ENCODE results near the gene LSM3. TPM values are rescaled to one million over a fixed set of nuclear protein-coding genes. Genes with fewer than 3 reads are reported as not detected.
A peak's percentile ranks its signal among the peaks of the same experiment; 100 is the strongest.

LSM3 gene
- polyA plus RNA-seq, 3 donors from 2014 or later: 28.3 to 38.3 (median 31.5) TPM

DNA sequence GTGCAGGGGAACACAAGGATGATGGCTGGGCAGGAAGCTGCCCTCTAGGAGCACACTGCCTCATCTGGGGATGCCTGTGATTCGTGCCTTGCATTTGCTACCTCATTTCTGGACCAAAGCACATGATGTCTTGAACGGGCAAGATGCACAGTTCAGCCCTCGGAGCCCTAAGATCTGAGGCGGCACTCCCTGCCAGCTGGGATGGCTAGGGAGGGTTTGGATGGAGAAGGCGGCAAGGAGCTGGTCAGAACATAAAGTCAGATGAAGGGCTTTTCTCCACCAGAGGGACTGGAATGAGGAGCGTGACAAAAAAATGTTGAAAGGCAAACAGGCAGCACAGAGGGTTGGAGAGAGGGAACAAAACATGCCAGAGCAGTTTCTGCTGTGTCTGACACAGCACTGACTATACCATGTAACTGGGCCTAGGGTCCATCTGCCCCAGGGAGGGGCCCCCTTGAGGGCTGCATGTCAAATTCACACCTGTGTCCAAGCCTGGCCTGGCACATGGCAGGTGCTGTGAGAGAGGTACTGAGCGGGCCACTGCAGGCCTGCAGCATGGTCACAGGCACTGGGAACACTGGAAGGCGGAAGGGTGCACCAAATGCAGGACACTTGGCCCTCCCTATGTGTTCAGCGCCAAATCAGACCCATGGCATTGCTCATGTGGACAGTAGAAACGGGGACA is 32.1 kb upstream of the LSM3 start:
- Mint-ChIP-seq H3K4me3 (no peak overlapping the region), H3K27me3 (ENCODE audit: low read depth in 3 of 3) (peaks cover 15 to 27% (median 25%) of the 10 kb centered on the region in 3 donors), H3K27ac (peak overlapping the region; percentile 95 to 100 (median 99)), H3K4me1 (peaks cover 39 to 48% of the 10 kb centered on the region in 2 donors), H3K9me3 (no peaks in the 10 kb centered on the region), H3K36me3 (peaks cover 7 to 34% (median 12%) of the 10 kb centered on the region in 3 donors)
- DNase-seq: no peak

DNA sequence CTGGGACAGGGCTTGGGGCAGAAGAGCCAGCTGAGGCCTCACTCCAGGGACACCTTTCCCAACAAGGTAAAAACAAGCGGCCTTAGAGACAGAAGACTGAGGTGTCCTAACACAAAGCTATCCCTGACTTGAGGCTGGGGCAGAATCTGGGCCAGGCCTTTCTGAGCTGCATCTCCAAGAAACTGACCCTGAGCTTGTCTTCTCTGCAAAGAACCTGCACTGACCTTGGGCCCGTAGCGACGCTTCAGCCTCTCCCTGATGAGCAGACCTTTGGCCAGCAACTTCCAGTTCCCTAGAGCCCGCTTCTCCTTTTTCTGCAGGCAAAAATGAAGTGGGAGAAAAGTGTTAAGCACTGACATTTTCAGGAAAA is 31.6 kb upstream of the LSM3 start:
- peaks cover 34 to 42% of the 10 kb centered on the region in 2 donors for H3K4me1 Mint-ChIP-seq
- peak overlapping the region in 1 of 5 donors; percentile 36 for H3K4me3 Mint-ChIP-seq
- peaks cover 15 to 27% (median 25%) of the 10 kb centered on the region in 3 donors for H3K27me3 Mint-ChIP-seq (ENCODE audit: low read depth in 3 of 3)
- H3K9me3 Mint-ChIP-seq: no peaks in the 10 kb centered on the region
- peaks cover 7 to 30% (median 8%) of the 10 kb centered on the region in 3 donors for H3K36me3 Mint-ChIP-seq
- peak overlapping the region; percentile 85 to 100 (median 97) for H3K27ac Mint-ChIP-seq
- DNase-seq: no peak

DNA sequence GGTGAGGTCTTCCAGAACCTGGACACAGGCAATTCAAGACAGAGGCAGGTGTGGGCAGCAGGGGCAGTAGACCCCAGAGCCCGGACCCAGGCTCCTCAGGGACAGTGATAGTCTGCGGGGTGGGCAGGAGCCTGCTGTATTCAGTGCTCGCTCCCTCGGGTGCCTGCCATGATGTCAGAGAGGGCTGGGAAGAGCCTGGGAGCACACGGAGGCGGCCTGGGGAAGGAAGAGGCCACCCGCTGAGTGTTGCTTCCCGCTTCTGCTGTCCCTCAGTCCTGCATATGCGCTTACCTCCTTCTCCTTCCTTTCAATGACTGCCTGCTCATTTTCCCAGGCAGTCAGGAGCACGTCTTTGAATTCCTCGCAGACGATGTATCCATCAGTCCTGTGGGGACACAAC is 31.0 kb upstream of the LSM3 start:
- H3K36me3 Mint-ChIP-seq: peaks cover 7 to 36% (median 14%) of the 10 kb centered on the region in 3 donors
- H3K27ac Mint-ChIP-seq: peak overlapping the region; percentile 85 to 100 (median 97)
- H3K27me3 Mint-ChIP-seq (ENCODE audit: low read depth in 3 of 3): peaks cover 13 to 21% (median 21%) of the 10 kb centered on the region in 3 donors
- H3K4me1 Mint-ChIP-seq: peaks cover 28 to 37% of the 10 kb centered on the region in 2 donors
- no peak overlapping the region for H3K4me3 Mint-ChIP-seq
- no peaks in the 10 kb centered on the region for H3K9me3 Mint-ChIP-seq
- no peak for DNase-seq

DNA sequence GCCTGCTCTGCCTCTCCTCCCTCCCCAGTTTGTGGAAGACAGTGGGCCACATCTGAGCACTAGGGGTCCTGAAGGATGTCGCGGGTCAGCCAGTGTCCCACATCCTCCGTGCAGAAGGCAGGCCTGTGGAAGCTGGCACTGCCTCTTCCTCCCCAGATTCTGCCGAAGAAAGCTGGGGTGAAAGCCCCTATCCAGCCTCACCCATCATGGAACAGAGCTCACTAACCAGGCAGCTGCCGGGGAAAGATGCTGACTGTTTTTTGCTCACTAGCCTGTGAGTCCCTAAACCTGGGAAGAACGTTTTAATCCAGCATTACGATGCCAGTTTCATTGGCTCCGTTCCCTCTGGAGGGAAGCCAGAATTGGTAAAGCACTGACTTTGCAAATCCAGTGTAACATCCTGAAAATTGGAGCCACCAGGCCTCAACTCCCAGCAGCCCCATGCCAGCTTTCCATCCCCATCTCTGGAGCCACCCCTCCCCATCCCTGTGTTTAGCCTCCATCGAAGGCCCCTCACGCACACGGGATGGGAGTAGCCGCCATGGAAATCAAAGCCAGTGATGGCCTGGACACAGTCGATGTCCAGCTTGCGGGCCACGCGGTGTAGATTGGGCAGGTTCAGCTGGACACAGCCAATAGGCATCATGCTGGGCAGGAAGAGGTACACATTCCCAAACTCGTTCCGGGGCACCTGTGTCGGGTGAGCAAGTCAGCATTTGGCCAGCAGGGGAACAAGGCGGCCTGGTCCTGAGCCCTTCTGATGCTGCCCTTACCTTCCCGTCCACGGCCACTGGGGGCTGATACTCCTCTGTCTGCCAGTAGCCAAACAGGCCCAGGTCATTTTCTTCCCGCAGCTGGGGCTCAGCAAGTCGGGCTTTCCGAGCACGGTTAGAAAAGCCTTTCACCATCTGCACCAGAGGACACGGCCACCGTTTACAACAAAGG is 30.3 kb upstream of the LSM3 start:
- Mint-ChIP-seq H3K4me1 (peaks cover 21 to 30% of the 10 kb centered on the region in 2 donors), H3K36me3 (peaks cover 7 to 38% (median 16%) of the 10 kb centered on the region in 3 donors), H3K27ac (peak overlapping the region in 5 of 6 donors; percentile 85 to 99 (median 95)), H3K27me3 (ENCODE audit: low read depth in 3 of 3) (peaks cover 8 to 16% (median 16%) of the 10 kb centered on the region in 3 donors), H3K9me3 (no peaks in the 10 kb centered on the region), H3K4me3 (no peak overlapping the region)
- DNase-seq: no peak

DNA sequence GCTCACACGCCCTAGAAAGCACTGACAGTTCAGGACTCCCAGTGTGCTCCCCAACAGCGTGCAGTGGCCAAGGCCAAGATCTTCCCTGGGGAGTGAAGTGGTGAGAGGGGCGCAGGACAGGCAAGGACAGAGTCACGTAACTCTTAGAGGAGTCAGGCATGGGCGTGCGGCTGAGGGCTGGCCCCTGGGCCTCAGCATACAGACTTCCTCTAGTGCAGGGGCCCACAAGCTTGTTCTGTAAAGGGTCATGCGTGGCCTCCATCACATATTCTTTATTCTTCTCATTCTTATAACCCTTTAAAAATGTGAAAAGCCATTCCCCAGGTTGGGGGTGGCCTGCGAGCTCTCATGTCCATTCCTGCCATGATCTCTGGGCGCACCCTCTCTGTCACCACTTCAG is 28.5 kb upstream of the LSM3 start:
- Mint-ChIP-seq H3K4me3 (no peak overlapping the region), H3K27ac (peak overlapping the region in 5 of 6 donors; percentile 23 to 88 (median 51)), H3K36me3 (peaks cover 17 to 44% (median 21%) of the 10 kb centered on the region in 3 donors), H3K9me3 (no peaks in the 10 kb centered on the region), H3K27me3 (ENCODE audit: low read depth in 3 of 3) (peaks cover 0 to 7% (median 2%) of the 10 kb centered on the region in 3 donors), H3K4me1 (peaks cover 4 to 12% of the 10 kb centered on the region in 2 donors)
- DNase-seq: no peak

DNA sequence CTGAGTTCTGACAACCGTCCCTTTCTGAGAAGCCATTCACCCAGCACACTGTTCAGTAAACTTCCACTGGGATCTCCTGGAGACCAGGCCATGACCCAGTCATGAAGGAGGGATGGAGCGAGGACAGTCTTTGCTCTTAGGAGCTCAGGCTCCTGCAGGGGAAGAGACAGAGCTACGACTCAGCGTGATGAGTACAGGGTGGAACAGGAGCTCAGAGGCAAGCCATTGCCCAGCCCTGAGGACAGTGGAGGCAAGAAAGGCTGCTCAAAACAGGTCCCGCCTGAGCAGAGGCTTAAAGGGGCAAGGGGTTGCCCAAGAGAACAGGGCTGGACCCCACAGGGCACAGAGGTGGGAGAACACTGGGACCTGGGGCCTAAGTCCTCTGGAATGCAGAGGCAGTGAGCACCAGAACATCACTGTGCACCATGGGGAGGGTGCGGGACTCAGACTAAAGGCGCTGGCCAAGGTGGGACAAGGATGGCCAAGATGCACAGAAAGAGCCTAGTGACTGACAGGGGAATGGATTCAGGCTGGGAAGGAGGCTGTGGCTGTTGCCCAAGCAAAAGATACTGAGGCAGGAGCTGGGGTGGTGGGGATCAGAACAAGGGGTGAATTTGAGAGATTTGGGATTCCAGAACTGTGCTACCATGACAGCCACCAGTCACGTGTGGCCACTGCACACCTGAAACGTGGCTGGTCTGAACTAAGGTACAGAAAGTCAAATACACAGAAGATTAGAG is 28.0 kb upstream of the LSM3 start:
- no peak for DNase-seq
- no peak overlapping the region for H3K4me3 Mint-ChIP-seq
- H3K27me3 Mint-ChIP-seq (ENCODE audit: low read depth in 3 of 3): peaks cover 0 to 7% (median 2%) of the 10 kb centered on the region in 3 donors
- H3K9me3 Mint-ChIP-seq: no peaks in the 10 kb centered on the region
- peaks cover 0 to 6% of the 10 kb centered on the region in 2 donors for H3K4me1 Mint-ChIP-seq
- peak overlapping the region in 4 of 6 donors; percentile 23 to 88 (median 75) for H3K27ac Mint-ChIP-seq
- H3K36me3 Mint-ChIP-seq: peaks cover 17 to 40% (median 21%) of the 10 kb centered on the region in 3 donors

DNA sequence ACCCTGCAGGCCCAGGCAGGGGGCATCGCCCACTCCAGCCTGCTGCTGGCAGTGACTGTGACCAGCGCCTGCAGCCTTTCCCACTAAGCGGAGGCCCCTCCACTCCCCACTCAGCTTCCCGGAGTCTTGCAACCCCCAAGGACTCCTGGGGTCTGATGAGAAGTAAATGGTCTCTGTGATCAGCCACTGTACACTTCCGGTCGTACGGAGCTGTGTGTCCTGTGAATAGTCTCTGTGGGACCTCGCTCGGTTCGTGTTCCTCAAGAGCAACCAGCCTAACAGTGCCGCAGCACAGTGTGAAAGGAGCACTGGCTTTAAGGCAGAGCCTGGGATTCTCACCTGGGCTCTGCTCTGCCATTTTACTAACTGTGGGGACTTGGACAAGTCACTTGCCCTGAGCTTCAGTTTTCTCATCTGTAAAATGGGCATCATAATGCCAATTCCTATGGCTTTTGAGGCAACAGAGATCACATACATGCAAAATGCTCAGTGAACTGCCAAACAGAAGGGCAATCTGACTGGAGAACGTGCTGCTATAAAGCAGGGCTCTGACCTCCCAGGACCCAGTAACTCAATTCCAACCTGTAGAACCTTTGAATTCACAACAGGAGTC is 27.0 kb upstream of the LSM3 start:
- H3K9me3 Mint-ChIP-seq: no peaks in the 10 kb centered on the region
- peaks cover 0 to 2% of the 10 kb centered on the region in 2 donors for H3K4me1 Mint-ChIP-seq
- peak overlapping the region in 1 of 6 donors; percentile 29 for H3K27ac Mint-ChIP-seq
- no peak for DNase-seq
- peaks cover 18 to 44% (median 26%) of the 10 kb centered on the region in 3 donors for H3K36me3 Mint-ChIP-seq
- H3K4me3 Mint-ChIP-seq: no peak overlapping the region
- H3K27me3 Mint-ChIP-seq (ENCODE audit: low read depth in 3 of 3): peaks cover 0 to 7% (median 1%) of the 10 kb centered on the region in 3 donors

DNA sequence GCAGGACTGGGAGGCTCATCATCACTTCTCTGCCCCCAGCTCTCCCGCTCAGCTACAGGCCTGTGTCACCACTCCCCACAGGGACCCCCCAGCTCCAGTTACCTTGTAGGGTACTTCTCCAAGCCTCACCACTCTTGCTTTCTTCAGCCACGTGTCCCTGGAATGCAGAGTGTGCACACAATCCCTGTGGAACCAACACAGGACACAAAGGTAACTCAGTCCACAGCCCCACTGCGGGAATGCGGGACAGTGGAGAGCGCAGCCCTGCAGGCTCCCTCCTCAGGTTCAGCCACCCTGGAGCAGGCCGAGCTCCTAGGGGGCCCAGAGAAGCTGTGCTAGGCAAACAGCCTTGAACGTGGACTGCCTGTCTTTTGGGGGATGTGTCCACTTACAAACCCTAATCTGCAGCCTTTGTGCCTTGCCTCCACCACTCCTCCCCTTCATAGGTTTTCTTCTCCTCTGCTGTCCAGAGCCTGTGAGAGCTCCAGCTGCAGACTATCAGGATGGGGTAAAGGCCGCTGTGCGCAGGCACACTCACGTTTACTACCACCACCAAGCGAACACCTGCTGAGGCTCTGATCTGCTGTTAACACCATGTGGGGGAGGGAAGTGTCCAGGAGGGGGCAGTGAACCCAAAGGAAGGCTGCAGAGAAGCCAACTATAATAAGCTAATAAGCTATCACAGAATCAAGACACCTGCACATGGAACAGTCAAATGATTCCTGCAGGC is 26.2 kb upstream of the LSM3 start:
- Mint-ChIP-seq H3K36me3 (peaks cover 22 to 46% (median 23%) of the 10 kb centered on the region in 3 donors), H3K27ac (peak overlapping the region in 2 of 6 donors; percentile 34 to 39), H3K4me1 (no peaks in the 10 kb centered on the region), H3K4me3 (no peak overlapping the region), H3K27me3 (ENCODE audit: low read depth in 3 of 3) (peaks cover 0 to 7% (median 1%) of the 10 kb centered on the region in 3 donors), H3K9me3 (no peaks in the 10 kb centered on the region)
- no peak for DNase-seq

DNA sequence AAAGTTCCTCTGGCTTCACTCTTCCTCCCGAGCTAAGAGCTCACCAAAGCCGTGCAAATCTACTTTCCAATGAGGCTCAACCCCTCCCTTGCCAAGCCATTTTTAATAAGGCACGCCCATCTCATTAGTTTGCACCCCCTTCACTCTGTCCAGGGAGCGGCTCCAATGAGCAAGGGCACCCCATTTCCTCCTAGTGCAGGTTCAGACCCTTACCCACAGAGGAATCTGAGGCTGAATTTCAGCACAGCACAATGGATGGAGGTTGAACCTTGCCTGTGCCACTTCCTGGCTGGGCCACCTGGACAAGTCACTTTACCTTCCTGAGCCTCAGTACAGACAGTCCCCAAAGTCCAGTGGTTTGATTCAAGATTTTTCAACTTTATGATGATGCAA is 25.7 kb upstream of the LSM3 start:
- no peak for DNase-seq
- peaks cover 0 to 7% (median 1%) of the 10 kb centered on the region in 3 donors for H3K27me3 Mint-ChIP-seq (ENCODE audit: low read depth in 3 of 3)
- no peaks in the 10 kb centered on the region for H3K9me3 Mint-ChIP-seq
- peak overlapping the region in 2 of 6 donors; percentile 34 to 39 for H3K27ac Mint-ChIP-seq
- peaks cover 24 to 48% (median 26%) of the 10 kb centered on the region in 3 donors for H3K36me3 Mint-ChIP-seq
- H3K4me3 Mint-ChIP-seq: no peak overlapping the region
- no peaks in the 10 kb centered on the region for H3K4me1 Mint-ChIP-seq

DNA sequence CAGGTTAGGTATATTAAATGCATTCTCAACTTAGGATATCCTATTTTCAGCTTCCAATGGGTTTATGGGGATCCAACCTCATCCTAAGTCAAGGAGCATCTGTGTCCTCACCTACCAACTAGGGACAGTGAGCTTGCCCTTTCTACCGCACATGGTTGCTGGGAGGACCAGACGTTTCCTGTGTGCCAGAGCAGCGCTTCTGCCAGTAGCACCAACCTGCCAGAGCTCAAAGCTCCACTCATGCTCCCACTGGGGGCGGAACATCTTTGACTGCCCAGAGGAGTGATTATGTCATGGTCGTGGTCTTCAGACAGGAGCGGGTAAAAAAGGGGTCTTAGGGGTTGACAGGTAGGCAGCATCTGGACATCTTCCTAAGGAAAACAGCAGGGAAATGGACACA is 25.0 kb upstream of the LSM3 start:
- Mint-ChIP-seq H3K9me3 (no peaks in the 10 kb centered on the region), H3K27me3 (ENCODE audit: low read depth in 3 of 3) (peaks cover 0 to 7% (median 1%) of the 10 kb centered on the region in 3 donors), H3K4me3 (no peak overlapping the region), H3K36me3 (peaks cover 31 to 55% (median 33%) of the 10 kb centered on the region in 3 donors), H3K27ac (peak overlapping the region in 2 of 6 donors; percentile 6 to 55), H3K4me1 (no peaks in the 10 kb centered on the region)
- no peak for DNase-seq

DNA sequence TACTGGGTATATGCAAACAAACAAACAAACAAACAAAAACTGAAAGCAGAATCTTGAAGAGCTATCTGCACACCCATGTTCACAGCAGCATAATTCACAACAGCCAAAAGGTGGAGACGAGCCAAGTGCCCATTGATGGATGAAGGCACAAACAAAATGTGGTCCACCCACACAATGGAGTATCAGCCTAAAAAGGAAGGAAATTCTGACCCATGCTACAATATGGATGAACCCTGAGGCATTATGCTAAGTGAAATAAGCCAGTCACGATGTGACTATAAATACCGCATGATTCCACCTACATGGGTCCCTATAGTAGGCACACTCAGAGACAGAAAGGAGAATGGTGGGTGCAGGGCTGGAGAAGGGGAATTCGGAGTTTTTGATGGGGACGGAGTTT is 24.3 kb upstream of the LSM3 start:
- no peak overlapping the region for H3K4me3 Mint-ChIP-seq
- H3K9me3 Mint-ChIP-seq: no peaks in the 10 kb centered on the region
- H3K27me3 Mint-ChIP-seq (ENCODE audit: low read depth in 3 of 3): peaks cover 0 to 7% (median 1%) of the 10 kb centered on the region in 3 donors
- H3K36me3 Mint-ChIP-seq: peaks cover 37 to 61% (median 39%) of the 10 kb centered on the region in 3 donors
- DNase-seq: no peak
- no peaks in the 10 kb centered on the region for H3K4me1 Mint-ChIP-seq
- peak overlapping the region in 2 of 6 donors; percentile 0 to 8 for H3K27ac Mint-ChIP-seq

DNA sequence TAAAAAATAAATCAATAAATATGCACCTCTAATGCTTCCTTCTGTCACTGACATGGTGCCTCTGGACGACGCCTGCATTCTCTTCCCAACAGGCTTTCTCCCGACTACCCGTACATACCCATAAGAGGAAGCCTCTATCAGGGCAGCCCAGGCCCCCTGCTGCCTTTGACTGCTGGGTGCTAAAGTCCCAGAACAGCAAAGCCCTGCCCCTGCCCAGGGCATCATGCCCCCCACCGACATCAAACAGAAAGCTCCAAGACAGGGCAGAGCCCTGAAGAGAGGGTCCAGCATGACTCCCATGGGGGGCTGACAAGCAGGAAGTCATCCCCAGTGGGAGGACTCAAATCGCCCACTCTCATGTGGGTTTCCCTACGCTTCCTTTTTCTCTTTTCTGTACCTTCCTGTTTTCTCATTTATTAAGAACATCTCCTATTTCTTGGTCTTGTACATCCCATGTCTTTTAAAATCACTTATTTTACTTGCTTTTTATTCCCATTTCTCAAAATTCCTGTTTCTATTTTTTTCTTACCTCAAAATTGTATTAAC is 23.6 kb upstream of the LSM3 start:
- Mint-ChIP-seq H3K9me3 (no peaks in the 10 kb centered on the region), H3K4me3 (no peak overlapping the region)

More for the DNA sequence above, 23.6 kb upstream of the LSM3 start:
- Mint-ChIP-seq H3K36me3 (peaks cover 40 to 68% (median 42%) of the 10 kb centered on the region in 3 donors), H3K27me3 (ENCODE audit: low read depth in 3 of 3) (peaks cover 0 to 7% (median 1%) of the 10 kb centered on the region in 3 donors), H3K4me1 (no peaks in the 10 kb centered on the region), H3K27ac (peak overlapping the region in 1 of 6 donors; percentile 80)
- DNase-seq: no peak

Data from immature natural killer cell (primary cell).